Activated CD8-positive, alpha-beta memory T cell treated with anti-CD3 and anti-CD28 coated beads, Interleukin-2, amount 50 U/mL, for 48 hours (primary cell): ENCODE measurements around the gene GNAI2.
"Not testable (repeated sequence)": the region's sequence is repeated elsewhere in the genome, so short reads cannot be mapped to it uniquely, and the experiment has no call there.

Source experiments
- DNase-seq: peaks from one replicate; pipeline ENCODE4 v3.0.0-alpha.2; 2020

The GNAI2 gene

DNA sequence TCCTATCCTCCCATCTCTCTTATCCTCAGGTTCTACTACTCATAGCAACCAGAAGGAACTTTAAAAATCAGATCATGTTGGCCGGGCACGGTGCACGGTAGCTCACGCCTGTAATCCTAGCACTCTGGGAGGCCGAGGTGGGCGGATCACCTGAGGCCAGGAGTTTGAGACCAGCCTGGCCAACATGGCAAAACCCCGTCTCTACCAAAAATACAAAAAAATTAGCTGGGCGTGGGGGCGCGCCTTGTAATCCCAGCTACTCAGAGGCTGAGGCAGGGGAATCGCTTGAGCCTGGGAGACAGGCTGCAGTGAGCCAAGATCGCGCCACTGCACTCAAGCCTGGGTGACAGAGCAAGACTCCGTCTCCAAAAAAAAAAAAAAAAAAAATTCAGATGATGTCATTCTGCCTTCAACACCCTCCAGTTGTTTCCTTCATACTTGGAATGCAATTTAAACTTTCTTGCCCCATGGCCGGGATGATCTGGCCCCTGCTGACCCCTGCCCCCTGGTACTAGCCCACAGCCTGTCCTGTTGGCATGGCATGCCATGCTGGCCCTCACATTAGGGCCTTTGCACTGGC, 7.7 kb upstream of the GNAI2 start:
- DNase-seq: not testable (repeated sequence)

DNA sequence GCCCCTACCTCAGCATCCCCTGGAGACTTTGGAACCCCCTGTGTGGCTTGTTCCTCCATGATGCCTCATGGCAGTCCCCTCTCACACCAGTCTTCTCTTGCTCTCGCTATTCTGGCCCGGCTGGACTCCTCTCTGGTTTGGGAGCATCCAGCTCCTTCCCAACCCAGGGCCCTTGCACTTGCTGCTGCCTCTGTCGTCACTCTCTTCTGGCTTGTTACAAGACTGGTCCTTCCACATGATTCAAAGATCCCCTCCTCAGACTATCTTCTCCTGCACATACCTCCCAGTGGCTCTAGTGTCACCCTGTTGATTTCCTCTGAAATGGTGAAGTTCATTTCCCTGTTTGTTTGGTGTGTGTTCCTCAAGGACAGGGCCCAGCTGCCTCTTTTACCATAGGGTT, 6.5 kb upstream of the GNAI2 start:
- no peak for DNase-seq

DNA sequence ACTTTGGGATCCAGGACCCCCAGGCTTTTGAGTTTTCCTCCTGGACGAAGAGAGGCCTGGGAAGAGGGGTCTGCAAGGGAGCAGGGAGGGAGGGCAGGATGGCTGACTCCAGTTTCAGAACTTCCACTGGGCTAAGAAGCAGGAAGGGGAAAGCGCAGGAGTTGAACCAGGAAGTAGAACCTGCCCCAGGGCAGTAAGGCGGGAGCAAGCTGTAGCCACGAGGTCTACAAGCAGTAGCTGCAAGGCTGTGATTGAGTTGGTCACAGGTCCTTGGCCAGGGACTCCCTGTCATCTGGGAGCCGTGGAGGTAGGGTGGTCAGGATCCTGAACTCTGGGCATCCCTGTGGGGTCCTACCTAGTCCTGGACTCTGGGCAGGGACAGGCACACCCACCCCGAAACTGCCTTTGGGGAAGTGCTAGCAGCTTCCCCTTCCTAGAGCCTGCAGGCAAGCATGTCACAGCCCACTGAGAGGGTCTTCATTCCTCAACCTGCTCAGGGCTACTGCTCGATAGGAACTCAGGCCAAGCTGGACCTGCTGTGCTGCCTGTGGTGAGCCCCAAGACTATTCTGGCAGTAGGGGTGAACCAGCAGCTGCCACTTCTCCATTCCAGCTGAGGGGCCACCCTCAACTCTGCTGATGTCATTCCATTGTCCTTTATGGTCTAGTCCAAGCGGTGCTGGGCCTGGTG, 5.8 kb upstream of the GNAI2 start:
- no peak for DNase-seq

DNA sequence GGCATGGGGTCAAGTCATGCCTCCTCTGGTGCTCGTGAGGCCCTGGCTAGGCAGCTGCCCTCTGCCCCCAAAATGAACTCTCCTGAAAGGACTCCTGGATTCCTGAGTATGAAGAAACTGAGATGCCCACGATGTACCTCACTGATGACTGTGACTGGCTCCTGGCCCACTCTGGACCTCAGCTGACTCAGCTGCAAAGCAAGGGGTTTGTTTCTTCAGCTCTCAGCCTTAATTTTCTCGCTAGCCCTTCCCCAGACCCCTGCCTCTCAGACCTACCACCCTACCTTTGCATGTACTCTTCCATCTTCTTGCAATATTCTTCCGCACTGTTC, 5.2 kb upstream of the GNAI2 start:
- DNase-seq: no peak

DNA sequence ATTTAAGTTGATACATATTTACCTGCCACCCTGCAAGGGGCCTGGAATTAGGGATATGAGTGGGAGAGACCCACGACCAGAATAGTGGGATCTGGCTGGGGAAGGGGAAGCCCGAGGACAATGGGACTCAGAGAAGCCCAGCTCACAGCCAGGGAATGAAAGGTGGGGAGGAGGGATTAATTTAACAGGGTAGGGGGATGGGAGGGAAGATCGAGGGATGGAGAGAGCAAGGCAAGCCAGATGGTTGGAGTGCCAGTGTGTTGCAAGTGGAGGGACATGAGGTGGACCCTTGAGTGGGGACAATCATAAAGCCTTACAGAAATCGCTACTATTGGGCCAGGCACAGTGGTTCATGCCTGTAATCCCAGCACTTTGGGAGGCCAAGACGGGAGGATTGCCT, 4.4 kb upstream of the GNAI2 start:
- DNase-seq: no peak

DNA sequence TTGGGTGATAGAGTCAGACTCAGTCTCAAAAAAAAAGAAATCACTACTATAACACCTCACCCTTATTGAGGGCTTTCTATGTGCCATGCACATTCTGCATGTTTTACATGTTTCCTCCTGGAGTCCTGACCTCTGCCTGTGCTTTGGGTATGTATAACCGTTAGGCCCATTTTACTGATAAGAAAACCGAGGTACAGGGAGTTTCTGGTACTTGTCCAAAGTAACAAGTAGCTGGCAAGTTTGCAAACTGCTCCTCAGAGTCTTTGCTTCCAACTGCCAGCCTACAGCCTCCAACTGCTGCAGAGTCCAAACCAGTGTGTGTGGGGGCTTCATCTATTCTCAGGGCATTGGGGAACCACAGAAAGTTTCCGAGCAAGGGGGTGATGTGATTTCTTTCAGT, 3.7 kb upstream of the GNAI2 start:
- DNase-seq: no peak

DNA sequence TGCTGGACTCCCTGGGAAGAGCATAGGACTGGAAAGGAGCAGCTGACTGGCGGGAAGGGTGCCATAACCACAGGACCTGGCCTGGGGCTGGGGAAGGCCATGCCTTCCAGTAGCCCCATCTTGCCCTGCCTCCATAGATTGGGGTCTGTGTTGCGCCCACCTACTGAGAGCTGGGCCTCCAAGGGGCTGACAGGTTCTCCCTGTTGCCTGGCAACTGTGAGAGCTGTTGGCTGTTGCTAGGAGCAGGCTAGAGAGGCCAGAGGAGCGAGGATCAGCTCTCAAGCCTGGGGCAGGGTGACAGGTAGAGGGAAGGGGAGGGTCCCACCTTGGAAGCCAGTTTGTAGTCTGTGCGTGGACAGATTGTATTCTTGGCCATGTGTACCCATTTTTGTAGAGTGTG, 2.8 kb upstream of the GNAI2 start:
- DNase-seq: no peak

DNA sequence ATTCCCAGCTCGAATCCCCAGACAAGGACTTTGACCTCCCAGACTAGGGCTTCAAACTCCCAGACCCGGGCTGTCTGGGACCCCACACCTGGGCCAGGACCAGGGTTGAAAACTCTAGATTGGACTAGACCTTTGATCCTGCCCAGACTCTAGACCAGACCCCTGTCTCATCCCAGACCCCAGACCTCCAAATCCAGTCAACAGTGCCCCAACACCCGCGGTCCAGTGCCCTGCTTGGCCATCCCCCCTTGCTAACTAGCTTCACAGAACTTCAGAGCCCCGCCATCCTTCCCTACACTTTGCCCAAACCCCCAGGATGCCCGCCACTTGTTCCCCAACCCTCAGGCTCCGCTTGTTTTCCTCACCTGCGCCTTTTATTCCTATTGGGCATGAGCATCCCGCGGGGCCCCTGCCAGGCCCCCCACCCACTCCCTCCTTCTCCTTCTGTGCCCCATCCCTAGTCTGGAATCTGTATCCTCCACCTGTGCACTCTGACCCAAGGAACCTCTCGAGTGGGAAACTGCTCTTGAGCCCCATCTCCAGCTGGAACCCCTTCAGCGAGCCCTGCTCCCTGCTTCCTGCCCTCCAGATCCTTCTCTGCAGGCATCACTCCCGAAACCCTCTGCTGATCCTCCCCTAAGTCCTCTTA, 604 bp downstream of the GNAI2 start:
- DNase-seq: peak; percentile 61

DNA sequence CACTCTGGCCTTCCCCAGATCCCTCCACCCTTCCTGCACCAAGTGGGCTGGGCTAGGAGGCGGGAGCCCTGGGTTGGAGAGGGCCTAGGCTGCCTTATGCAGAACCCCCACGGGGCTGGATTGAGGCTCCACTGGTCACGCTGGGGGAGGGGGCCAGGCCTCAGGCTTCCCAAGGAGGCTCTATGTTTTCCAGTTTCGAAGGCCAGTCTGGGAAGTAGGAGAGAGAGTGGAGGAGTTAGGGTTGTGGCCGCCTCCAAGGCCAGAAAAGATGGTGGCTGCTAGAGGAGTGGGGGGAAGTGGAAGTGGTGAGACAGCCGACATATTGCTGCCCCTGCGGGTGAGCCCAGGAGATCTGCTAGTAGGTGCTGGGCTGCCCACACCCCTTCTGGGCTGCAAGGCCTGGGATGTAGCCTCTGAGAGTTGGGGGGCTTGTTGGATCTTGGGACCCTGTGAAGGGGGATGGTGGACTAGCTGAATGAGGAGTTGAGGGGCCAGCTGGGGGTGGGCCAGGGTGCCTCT, 1.2 kb downstream of the GNAI2 start:
- DNase-seq: peak; percentile 67

DNA sequence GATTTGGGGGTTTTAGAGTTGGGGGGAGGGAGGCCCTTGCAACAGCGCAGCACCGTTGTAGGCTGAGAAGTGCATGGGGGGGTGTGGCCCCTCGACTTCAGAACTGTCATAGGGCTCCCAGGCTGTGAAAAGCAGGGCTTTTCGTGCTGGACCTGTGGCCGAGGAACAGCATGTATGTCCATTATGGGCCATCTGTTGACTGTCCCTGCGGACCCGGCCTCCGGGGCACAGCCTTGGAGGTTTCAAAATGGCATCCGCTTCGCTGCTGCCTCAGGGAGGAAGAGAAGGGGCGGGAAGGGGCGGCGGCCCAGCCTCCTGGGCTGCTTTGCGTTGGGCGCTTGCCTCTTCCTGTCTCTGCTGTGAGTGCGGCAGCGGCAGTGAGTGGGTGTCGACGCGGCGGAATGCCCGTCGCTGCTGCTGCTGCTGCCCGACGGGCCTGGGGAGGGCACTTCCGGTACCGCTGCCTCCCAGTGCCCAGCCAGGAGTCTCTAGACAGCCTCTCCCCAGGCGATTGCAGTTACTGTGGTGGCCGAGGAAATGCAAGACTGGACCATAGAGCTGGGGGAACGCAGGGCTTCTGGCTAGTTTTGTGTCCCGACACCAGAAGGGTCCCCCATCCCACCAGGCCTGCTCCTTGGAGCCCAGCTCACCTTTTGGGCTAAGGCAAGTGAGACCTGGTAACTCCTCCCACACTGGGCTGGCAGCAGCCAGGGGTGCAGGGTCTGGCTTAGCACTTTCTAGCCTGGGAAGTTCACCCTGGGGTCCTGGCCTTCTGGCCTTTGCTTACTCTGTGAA, 1.9 kb downstream of the GNAI2 start:
- DNase-seq: peak; percentile 89

DNA sequence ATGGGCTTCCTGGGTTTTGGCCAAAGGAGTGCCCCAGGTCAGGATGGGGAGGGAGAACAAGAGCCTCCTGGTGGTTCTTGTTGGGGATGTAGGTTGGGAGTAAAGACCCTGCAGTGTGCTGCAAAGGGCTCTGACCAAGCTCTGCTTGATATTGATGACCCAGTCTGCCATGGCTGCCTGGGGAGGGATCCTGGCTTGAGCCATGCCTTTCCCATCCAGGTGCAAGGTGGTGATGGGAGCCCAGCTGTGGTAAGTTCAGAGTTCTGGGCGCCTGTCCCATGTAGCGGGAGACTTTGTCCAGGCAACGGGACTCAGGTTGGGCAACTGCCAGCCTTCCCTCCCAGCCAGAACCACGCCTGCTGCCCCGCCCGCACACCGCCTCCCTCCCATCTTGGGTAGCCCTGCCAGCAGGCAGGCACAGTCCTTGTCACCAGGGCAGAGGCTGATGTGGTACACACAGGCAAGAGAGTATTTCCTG, 2.6 kb downstream of the GNAI2 start:
- DNase-seq: no peak

DNA sequence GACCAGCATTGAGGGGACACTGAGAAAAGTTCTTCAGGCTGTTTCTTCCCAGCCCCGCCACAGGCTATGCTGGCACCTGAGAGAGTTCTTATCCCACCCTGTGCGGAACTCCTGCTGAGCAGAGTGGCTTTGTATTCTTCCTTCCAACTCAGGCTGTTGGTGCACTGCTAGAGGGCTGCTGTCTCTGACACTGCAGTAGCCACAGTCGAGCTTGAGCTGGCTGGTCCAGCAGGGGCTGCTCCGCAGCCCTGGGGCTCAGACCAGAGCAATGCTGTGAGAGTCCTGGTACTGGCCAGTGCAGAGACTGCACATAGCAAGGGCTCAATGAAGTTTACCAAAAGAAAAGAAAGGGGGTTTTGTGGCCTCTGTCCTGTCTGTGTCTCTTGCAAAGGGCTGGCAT, 3.6 kb downstream of the GNAI2 start:
- DNase-seq: no peak

DNA sequence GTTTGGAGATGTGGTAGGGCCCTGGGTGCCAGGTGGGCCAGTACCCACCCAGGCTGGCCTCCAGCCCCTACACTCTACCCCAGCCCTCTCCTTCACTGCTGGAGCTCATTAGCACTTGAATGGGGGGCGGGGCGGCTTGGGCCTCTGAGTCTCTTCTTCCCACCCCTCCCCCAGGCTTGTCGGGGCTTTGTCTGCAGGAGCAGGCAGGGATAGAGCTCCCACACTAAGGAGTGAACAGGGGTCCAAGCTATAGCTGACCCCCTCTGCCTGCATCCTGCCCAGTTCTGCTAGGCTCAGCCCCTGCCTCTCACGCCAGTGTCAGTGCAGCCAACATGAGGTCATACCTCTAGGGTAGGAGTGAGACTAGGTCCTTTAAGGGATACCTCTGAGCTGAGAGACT, 5.2 kb downstream of the GNAI2 start:
- DNase-seq: no peak

DNA sequence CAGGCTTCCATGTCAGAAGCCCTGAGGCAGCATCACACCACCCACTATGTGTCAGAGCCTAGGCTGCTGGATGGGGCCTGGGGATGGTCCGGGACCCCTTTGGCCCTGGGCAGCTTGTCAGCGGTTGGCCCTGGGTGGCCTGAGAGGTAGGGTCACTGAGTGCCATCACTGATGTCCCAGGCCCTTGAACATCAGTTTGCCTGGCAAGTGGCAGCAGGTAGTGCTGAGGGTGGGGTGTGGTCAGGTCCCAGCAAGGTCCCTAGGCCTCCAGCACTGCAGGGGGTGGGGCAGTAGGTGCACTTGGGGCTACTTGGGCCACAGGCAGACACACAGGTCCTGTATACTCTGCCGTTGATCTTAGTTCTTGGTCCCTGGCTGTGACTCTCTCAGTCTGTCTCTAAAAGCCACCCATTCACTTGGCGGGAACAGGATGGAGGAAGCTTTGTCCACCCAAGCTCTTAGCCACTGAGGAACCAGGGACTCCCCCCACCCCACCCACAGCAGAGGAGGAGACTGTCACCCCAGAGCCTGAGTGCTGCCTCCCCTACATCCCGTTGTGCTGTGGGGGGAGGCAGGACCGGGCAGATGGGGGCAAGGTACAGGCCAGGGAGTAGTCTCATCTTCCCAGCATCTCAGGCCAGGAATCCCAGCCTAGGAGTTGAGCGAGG, 5.8 kb downstream of the GNAI2 start:
- no peak for DNase-seq

DNA sequence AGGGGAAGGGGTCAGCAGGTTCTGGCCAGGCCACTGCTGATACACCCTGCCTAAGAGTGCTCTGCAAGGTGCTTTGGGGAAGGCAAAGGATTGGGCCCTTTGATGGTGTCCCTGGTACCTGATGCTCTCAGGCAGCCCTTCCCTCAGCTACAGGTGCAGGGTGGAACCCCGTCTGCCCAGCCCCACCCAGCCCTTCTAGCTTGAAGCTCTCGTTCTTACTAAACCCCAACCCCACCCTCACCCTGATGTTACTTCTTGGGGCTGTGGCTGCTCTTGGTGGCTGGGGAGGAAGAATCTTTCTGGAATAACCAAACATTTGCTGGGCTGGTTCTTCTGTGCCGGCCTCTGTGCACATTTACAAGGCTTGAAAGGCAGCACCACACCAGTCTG, 6.4 kb downstream of the GNAI2 start:
- no peak for DNase-seq

DNA sequence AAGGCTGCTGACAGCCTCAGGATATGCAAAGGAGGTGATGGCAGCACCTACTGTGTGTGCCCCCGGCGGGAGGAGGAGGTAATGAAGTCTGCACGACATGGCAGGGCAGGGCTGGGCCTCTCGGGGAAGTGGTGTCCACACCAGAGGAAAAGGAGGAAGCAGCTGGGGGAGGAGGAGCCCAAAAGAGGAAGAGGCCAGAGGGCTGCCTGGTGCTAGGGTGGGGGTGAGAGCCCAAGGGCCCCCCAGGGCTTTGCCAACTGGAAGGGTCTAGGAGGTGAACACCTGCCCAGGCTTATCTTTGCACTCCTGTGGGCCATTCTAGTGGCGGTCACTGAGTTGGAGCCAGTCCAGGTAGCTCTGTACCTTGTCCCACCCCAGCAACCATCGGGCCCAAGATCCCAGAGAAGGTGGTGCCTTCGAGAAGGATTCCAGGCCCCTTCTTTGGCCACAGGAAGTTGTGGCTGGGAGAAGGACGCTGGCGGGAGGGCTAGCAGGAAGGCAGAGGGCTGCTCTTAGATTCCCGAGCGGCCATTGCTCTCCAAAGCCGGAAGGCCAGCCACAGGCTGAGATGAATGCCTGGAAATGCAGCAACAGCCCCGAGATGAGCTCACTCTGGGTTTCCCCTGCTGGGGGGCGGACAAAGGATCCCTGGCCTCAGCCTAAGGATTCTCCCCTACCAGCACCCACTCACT, 7.0 kb downstream of the GNAI2 start:
- DNase-seq: peak; percentile 69

DNA sequence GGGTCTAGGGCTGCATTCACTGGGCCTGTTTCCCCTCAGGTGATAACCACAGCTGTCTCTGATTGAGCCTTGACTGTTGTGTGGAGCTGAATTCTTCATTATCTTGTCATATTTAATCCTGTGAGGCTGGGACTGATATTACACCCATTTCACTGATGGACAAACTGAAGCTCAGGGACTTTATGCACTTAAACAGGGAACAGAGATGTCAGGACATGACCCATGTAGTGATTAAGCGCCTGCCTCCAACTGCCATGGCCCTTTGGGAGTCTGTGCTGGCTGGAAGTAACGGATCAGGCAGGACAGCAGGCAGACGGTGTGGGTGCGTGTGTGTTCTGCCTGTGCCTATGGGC, 7.5 kb downstream of the GNAI2 start:
- no peak for DNase-seq

DNA sequence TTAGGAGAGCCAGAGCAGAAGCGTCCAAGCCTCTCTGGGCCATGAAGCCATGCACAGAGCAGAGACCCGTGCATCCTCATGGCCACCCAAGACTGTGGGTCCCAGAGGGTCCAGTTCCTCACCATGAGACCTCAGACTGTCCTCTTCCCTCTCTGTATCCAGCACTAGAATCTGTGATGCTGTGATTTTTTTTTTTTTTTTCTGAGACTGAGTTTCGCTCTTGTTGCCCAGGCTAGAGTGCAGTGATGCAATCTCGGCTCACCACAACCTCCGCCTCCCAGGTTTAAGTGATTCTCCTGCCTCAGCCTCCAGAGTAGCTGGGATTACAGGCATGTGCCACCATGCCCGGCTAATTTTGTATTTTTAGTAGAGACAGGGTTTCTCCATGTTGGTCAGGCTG, 8.8 kb downstream of the GNAI2 start:
- DNase-seq: not testable (repeated sequence)

DNA sequence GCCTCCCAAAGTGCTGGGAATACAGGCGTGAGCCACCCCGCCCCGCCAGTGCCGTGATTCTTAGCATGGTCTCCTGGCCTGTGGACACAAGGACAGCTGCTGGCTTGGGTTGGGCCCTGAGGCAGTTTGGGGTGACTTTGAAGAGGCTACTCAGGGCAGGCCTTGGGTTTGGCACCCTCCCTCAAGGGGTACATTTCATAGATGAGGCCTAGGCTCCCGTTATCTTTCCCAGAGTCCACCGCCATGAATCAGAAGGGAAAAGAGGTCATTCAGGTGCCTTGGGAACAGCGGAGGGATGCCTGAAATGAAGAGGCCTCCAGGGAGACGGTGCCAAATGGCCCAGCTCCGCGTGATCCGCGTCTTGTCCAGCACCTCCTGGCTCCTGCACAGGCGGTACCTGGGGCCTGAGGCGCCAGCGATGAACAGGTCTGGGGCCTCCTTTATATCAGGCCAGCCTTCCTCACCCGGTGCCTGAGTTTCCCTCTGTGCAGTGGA, 9.3 kb downstream of the GNAI2 start:
- DNase-seq: no peak

DNA sequence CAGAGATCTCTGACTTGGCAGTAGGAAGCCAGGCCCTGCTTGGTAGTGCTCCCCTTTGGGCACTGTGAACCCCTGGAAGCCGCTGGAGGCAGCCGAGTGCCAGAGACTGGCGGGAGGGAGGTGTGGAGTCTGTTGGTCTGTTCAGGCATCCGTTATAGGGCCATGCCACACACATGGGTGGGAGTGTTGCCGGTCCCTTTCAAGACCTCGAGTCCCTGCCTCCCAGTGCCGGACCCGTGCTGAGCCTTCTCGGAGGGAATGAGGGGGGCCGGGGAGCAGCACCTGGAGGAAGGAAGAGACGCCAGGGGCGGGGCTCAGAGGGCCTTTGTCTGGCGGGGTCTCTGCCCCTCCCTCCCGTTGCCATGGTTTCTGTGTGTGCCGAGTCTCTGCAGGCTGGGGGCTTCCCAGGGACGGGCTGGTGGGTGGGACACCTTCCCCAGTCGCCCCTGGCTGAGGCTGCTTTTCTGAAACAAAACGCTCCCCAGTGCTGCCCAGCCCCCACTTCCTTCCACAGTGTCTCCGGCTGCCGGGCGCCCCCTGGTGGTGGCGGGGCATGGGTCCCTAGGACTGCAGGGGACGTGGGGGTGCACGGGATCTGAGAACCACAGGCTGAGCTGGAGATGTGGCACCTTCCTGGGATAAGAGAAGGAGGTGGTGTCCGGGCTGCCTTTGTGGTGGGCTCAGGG, 10.0 kb downstream of the GNAI2 start:
- DNase-seq: peak; percentile 100

DNA sequence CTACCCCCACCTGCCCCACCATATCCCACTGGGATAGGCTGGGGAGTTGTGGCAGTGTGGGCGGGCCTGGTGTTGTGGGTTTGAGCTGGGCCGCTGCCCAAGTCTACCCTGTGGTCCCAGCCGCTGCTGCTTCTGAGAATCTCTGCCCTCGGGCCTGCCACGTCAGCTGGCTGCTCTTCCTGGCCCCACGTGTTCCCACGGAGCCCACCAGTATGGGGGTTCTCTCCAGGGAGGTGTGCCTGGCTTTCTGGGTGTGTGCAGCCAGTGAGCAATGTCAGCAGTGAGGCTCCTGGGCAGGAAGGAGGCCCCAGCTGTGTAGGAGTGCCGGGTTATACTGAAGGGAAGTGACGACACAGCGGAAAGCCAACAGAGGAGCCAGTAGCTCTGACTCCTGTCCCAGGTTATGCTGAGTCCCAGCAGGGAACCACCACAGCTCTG, 10.5 kb downstream of the GNAI2 start:
- DNase-seq: peak; percentile 89

DNA sequence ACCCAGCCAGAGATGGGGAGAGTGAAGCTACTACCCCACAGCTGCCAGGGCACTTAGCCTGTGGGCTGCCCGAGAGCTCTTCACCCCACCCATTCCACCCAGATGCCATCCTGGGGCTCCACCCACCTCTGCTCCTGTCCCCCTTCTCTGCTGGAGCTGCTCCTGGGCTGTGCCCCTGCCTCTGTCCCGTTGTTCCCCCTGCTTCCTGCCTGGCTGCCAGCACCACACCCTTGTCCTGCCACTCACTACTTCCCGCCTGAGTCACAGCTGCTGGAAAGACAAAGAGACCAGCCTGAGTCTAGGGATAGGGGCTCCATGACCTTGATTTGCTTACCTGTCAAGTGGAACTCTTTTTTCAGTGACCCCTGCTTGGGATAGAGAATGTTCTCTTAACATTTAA, 12.4 kb downstream of the GNAI2 start:
- DNase-seq: no peak
